ENCODE measurements around the gene TBCK.

TBCK gene

GRCh38 chr4:106336618-106337017 lies 20.6 kb upstream of the TBCK start:
- TF ChIP-seq CTCF (IDR thresholded peaks at IDR 0.05), result no peak

GRCh38 chr4:106334741-106335470 lies 18.9 kb upstream of the TBCK start:
- no peak for TF ChIP-seq CTCF (IDR thresholded peaks at IDR 0.05)

GRCh38 chr4:106333186-106333585 lies 17.2 kb upstream of the TBCK start:
- TF ChIP-seq CTCF (IDR thresholded peaks at IDR 0.05), result no peak

GRCh38 chr4:106329041-106329618 lies 13.1 kb upstream of the TBCK start:
- peak; percentile 78 for TF ChIP-seq CTCF (IDR thresholded peaks at IDR 0.05)

GRCh38 chr4:106325800-106326199 lies 9.8 kb upstream of the TBCK start:
- TF ChIP-seq CTCF (IDR thresholded peaks at IDR 0.05), result no peak

- TF ChIP-seq CTCF (IDR thresholded peaks at IDR 0.05), result no peak
These were observed 7.1 kb upstream of the TBCK start for GRCh38 chr4:106323119-106323518.

- no peak for TF ChIP-seq CTCF (IDR thresholded peaks at IDR 0.05)
These were observed 4.2 kb upstream of the TBCK start for GRCh38 chr4:106320235-106320634.
